ENCODE results near the gene FUOM. TPM values are rescaled to one million over a fixed set of nuclear protein-coding genes. Genes with fewer than 3 reads are reported as not detected.

The FUOM gene
- total and polyA plus RNA-seq, 10 of the 15 experiments (the other 5 are each of a cell fraction or from before 2014, with no cell fraction given): 1.8 to 41.7 (median 25.6) TPM

GRCh38 chr10:133381036-133381435 lies 23.2 kb upstream of the FUOM start:
- TF ChIP-seq MYB (IDR thresholded peaks at IDR 0.05; ENCODE audit: borderline replicate concordance, low read depth, low read length): no peak
- no peak for TF ChIP-seq ATF7 (IDR thresholded peaks at IDR 0.05; ENCODE audit: low read depth)
- no peak for TF ChIP-seq TCF7 (IDR thresholded peaks at IDR 0.05; ENCODE audit: borderline replicate concordance)
- no peak for TF ChIP-seq KLF5 (IDR thresholded peaks at IDR 0.05; ENCODE audit: partially characterized antibody)
- TF ChIP-seq STAT3 (IDR thresholded peaks at IDR 0.05; ENCODE audit: low read depth, low read length): no peak
- TF ChIP-seq RB1 (IDR thresholded peaks at IDR 0.05; ENCODE audit: borderline replicate concordance): no peak
- no peak for TF ChIP-seq BHLHE40 (IDR thresholded peaks at IDR 0.05; ENCODE audit: borderline replicate concordance in 1 of 2, low read depth in 2 of 2, low read length in 1 of 2)
- TF ChIP-seq FOS (IDR thresholded peaks at IDR 0.05; ENCODE audit: borderline replicate concordance, extremely low read depth, insufficient read length): no peak
- TF ChIP-seq ZNF217 (IDR thresholded peaks at IDR 0.05): no peak
- TF ChIP-seq CREB1 (IDR thresholded peaks at IDR 0.05; ENCODE audit: low read depth): no peak
- no peak for TF ChIP-seq CHD4 (IDR thresholded peaks at IDR 0.05)
- TF ChIP-seq ZNF384 (IDR thresholded peaks at IDR 0.05; ENCODE audit: borderline replicate concordance, low read depth, low read length): no peak
- no peak for TF ChIP-seq BCL3 (IDR thresholded peaks at IDR 0.05; ENCODE audit: borderline replicate concordance, insufficient read depth, low read depth, low read length, poor library complexity, severe bottlenecking)
- TF ChIP-seq MEF2A (IDR thresholded peaks at IDR 0.05; ENCODE audit: insufficient read depth, low read depth, low read length): no peak
- no peak for TF ChIP-seq ESRRA (IDR thresholded peaks at IDR 0.05; ENCODE audit: low read length)
- H3K9me3 ChIP-seq (replicated peaks; ENCODE audit: control insufficient read depth, insufficient read depth, low read length): no peaks in the 10 kb centered on the region
- peaks cover 3% of the 10 kb centered on the region; the same call in 1 of the 2 replicates for H3K79me2 ChIP-seq (ENCODE audit: control insufficient read depth, insufficient read depth, low read length)
- no peak overlapping the region for H3K27ac ChIP-seq (ENCODE audit: control insufficient read depth, insufficient read depth)
- DNase-seq (ENCODE audit: low read depth, low spot score) (no peak), ATAC-seq (no peak), FAIRE-seq (no peak)
- SMC1A ChIA-PET (ENCODE audit: uncharacterized antibody, unreplicated experiment): interaction anchor here (1.5 kb wide), 1 partner anchor 52 kb away, joined by 5 read pairs; no protein-coding TSS in a partner anchor
- H3K4me2 ChIP-seq (ENCODE audit: control insufficient read depth, insufficient read depth): no peak overlapping the region; the same call in 1 of the 2 replicates
- no peak overlapping the region for H3K4me3 ChIP-seq
- H4K20me1 ChIP-seq (ENCODE audit: control insufficient read depth, insufficient read depth): no peaks in the 10 kb centered on the region
- CTCF ChIA-PET: interaction anchor here (1.3 kb wide), 1 partner anchor 11 kb away, joined by 3 read pairs; no protein-coding TSS in a partner anchor
- H3K36me3 ChIP-seq (ENCODE audit: control insufficient read depth in 2 of 2, insufficient read depth in 2 of 2, low read length in 1 of 2): no peaks in the 10 kb centered on the region
- POLR2A ChIA-PET: interaction anchor here (1.7 kb wide), 1 partner anchor 10 kb away, joined by 4 read pairs; no protein-coding TSS in a partner anchor
- intact Hi-C loops (cut with micrococcal nuclease; ENCODE audit: unreplicated experiment): no loop called here
- H3K27me3 ChIP-seq (replicated peaks in 1 of 2; ENCODE audit: control insufficient read depth in 2 of 2, insufficient read depth in 2 of 2, low read length in 1 of 2): no peaks in the 10 kb centered on the region
- no TSS peak for BruUV-seq (replicated peaks)
- no peak overlapping the region for H3K9ac ChIP-seq (ENCODE audit: control insufficient read depth, insufficient read depth, low read length)
- peaks cover 9% of the 10 kb centered on the region for H3K4me1 ChIP-seq (ENCODE audit: control insufficient read depth, insufficient read depth, low read length)
- no peak overlapping the region for H2AFZ ChIP-seq (ENCODE audit: control insufficient read depth, low read depth, low read length)
- 36% methylated on average over 8 of the region's 8 CpGs for WGBS (ENCODE audit: insufficient coverage, insufficient replicate concordance, low lambda C conversion rate, missing lambda C conversion rate)
- RAD21 ChIA-PET (ENCODE audit: unreplicated experiment): interaction anchor here (3.8 kb wide), 1 partner anchor 9 kb away, joined by 13 read pairs; no protein-coding TSS in a partner anchor
- in situ Hi-C loops (cut with MboI): no loop called here
